SHP77 (cell line): Measurements from ENCODE around the gene CTBP2.

ENCODE experiments used
- DNase-seq, 2 experiments: peaks; one replicate each; lab custom pipeline; 2025; lab: John Stamatoyannopoulos, UW

CTBP2 gene

DNA sequence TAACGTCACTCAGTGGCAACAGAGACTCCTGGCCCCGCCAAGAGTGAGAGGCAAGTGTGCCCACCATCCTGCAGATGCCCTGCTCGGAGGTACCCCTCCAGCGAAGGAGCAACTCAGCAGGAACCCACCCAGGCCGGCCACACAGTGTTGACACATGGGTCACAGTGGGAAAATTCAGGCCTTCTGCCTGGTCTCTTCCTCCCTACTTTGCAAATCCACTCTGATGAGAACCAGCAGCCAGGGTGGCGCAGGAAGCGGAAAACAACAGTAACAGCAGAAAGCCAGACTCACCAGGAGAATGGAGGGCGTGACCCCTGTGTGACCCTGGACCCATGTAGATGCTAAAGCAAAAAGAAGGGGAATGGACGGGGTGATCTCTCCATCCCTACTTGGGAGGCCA, 53.8 kb downstream of the CTBP2 start:
- DNase-seq = no peak

- DNase-seq = no peak
Measured at GRCh38 chr10:125105706-125106255, 54.6 kb downstream of the CTBP2 start.

- DNase-seq = no peak
Measured at GRCh38 chr10:125105155-125105554, 55.2 kb downstream of the CTBP2 start.

DNA sequence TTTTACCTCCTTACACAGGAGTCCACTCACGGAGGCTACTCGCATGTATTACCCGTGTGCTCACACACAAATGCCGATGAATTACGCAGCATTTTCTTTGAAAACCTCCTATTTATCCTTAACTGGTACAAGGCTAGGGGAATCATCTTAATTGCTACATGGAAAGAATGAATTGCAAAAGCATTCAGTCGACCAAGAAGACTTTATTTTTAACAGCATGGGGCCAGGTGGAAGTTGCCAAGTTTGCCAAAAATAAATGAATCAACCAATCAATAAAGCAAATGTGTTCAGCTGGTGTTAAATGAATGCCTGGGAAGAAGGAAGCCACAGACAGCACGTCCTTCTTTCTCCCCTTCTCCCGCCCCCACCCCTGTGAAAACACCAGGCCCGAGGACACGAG, 55.8 kb downstream of the CTBP2 start:
- DNase-seq = no peak

GRCh38 chr10:125103924-125104323, 56.4 kb downstream of the CTBP2 start:
- no peak for DNase-seq

DNA sequence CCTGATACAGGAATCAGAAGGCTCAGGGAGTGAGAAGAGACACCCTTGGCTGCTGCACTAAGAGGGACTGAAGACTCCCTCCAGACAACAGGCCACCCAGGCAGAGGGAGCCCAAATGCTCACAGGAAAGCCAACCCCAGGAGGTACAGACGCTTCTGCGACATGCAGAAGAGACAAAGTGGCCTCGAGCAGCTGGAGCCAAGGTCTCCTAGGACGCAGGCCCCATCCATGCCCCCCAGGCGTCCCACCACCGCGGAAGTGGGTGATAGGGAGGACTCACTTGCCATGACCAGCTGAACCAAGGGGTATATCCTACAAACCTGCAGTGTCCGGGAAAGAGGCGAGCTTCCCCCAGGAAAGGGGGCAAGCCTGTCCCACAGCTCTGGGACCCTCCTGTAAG, 56.9 kb downstream of the CTBP2 start:
- DNase-seq = no peak

GRCh38 chr10:125102821-125103220, 57.5 kb downstream of the CTBP2 start:
- DNase-seq = no peak

DNA sequence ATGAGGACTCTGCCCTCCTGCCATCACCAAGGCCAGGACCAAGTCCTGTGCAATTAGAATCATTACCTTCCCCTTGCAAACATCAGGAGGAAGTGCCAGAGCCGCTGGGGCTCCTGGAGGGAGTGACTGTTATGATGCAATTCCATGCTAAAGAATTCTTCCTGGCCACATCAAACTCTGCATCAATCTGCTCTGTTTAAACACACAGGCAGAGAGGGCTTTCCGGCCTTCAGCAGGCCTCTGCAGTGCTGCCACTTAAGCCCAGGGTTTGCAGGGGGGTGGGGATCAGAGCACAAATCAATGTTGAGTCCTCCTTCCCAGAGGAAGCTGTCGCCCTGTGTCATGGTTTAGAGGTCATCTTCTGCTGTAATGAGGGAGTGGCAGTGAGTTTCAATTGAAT, 58.1 kb downstream of the CTBP2 start:
- DNase-seq = no peak

DNA sequence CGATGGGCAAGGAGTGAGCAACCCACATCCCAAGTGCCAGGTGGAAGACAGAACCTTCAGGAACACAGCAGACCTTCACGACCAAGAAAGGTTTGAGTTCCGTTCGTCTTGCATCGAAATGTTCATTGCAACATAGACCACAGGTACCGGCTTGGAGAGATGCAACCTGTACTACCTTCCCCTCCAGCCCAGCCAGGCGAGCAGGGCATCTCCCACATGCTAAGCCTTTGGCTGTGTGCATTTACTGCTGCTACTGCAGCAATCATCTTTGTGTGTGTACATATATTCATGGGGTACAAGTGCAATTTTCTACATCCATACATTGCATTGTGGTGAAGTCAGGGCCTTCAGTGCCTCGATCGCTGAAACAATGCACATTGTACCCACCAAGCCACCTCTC, 58.8 kb downstream of the CTBP2 start:
- DNase-seq = no peak

GRCh38 chr10:125101049-125101448, 59.3 kb downstream of the CTBP2 start:
- no peak for DNase-seq

GRCh38 chr10:125097409-125098070, 62.8 kb downstream of the CTBP2 start:
- no peak for DNase-seq

DNA sequence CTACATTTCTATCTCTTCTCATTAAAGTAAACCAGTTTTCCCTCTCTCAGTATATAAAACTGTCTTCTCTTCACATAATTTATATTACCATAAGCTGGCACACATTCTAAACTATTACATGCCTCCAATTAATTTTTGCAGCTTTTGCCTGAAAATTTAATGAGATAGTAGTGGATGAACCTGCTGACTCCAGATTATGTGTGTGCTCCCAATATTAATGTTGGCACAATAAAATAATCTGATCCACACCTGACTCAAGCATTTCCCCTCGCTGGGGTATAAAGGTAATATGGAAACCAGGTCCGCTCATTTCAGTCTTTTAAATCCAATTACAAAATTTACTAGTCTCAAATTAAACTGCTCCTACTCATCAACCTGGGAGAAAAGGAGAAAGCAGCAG, 63.4 kb downstream of the CTBP2 start:
- no peak for DNase-seq

GRCh38 chr10:125096371-125096770, 64.0 kb downstream of the CTBP2 start:
- no peak for DNase-seq

GRCh38 chr10:125095776-125096175, 64.6 kb downstream of the CTBP2 start:
- DNase-seq = no peak

DNA sequence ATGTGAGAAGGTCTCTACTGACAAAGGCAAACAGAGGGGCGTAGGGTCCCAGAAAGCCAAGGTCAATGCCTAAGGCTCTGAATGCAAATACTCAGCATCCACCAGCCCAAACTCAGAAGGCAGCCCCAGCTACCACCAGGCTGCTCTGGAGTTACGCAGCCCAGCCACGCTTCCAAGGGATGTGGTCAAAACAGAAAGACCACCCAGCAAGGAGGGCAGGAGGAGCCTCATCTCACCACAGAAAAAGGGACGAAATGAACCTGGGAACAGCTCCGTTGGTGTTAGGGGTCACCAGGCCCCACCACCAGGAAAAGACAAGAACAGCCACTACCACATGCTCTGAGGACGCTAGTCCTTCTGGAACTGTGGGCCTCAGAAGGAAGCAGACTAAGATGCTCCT, 65.1 kb downstream of the CTBP2 start:
- DNase-seq = no peak

DNA sequence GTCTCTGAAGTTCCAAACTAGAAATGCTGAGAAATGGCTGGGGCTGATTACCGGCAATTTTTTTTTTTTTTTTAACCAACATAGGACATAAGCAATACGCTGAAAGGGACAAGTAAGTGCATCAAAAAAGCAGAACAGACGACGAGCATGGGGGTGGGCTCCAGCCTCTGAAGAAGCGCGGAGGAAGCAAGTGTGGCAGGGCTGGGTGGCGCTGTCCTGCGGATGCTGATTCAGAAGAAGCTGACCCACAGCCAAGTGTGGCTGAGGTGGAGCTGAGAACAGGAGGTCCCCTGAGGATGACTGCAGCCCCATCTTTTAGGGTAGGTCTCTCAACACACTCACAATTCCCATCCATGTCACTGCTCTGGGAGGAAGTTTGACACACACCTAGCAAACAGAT, 65.6 kb downstream of the CTBP2 start:
- DNase-seq = no peak

GRCh38 chr10:125093974-125094705, 66.2 kb downstream of the CTBP2 start:
- no peak for DNase-seq

- DNase-seq = no peak
Measured at GRCh38 chr10:125093199-125093973, 67.0 kb downstream of the CTBP2 start.

- no peak for DNase-seq
Measured at GRCh38 chr10:125092564-125093031, 67.8 kb downstream of the CTBP2 start.

GRCh38 chr10:125091891-125092290, 68.5 kb downstream of the CTBP2 start:
- DNase-seq = no peak

DNA sequence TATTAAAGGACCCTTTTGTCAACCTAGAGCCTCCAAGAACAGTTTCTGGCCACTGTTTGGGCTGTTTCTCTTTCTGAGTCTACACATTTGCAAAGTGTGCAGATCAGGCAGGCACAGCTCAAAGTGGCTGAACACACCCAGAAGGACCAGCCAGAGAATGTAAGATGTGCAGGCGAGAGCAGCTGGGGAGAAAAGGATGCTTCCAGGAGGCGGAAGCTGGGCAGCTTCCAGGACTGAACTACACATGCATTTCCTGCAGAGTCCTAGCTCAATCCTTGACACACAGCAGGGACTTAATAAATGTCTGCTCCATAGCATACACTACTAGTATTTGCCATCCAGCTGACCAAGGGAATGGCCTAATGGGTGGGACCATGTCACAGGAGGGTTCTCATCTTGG, 70.9 kb downstream of the CTBP2 start:
- no peak for DNase-seq

DNA sequence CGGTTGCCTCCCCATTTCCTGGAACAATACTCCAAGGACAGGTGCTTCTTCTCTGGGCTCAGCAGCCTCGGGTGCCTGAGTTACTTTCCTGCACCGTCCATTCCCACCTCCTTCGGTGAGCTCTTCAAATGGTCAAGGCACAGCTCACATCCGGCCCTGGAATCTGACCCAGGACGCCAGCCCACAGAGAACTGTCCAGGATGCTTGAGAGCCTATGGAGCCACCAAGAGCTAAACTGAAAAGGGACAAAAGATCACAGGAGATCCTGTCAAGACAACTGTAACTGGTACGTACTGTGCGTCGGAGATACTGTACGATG, 72.5 kb downstream of the CTBP2 start:
- no peak for DNase-seq
